ENCODE results near the gene NHLH2. TPM values are rescaled to one million over a fixed set of nuclear protein-coding genes. Genes with fewer than 3 reads are reported as not detected.

The NHLH2 gene
- total RNA-seq = 1.3 and 2.5 TPM in 2 replicates
- polyA plus RNA-seq (2012) = 0.37 TPM

DNA sequence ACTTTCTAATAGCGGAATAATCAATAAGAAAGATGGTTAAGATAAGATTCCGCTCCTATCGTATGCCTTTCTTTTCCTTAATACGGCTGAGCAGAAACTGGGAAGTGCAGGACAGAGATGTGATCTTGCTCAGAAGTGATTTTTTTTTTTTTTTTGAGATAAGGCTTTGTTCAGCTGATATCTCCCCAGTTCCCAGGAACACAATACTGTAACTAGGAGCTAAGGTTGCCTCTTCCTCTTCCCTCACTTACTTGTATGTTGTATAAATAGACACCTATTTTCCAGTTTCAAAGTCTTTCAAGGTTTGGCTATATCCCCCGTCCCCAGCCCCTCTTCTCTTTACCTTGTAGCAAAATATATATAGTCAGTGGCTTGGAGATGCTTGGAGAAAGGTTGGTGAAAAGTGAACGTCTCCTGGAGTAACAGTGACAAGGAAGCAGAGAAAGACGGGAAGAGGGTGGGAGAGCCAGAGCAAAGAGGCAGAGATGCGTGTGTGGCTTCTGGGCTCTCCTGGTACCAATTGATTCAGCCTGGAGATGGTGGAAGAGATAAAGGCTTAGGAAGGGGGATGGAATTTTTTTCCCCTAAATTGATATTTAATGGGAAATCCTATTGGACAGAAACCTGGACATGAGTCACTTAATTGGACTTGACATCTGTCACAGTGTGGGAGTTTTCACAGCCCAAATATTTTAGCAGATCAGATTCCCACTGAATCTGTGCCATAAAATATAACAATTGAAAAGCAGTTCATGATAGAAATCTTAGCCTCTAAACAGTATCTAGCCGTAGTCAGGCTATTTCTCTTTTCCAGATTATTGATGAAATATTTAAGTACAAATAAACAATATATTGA, at the start of gene NHLH2:
Gene NHLH2 (minus strand): TSS at position 522 of the 856 bp plus-strand sequence. CDS start 2,754 bp downstream, outside the sequence.
- DNase-seq (ENCODE audit: low read depth) = peak; percentile 48

DNA sequence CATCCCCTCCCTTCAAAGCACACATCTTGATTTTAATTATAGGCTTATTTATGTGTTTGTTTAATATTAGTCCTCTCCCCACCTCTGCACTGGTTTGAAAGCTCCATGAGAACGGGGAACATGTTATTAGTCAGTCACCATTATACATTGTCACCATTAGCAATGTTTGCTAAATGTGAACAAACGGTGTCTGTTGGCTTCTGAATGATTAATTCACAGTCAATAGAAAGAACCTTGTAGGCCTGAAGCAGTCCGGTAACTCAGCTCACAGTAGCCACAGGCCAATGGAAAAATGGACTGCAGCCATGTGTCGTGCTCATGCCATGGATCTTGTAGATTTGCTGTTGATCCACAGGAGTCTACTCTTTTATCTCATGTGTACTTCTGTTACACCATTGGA, 49.7 kb upstream of the NHLH2 start:
- DNase-seq (ENCODE audit: low read depth) = no peak

DNA sequence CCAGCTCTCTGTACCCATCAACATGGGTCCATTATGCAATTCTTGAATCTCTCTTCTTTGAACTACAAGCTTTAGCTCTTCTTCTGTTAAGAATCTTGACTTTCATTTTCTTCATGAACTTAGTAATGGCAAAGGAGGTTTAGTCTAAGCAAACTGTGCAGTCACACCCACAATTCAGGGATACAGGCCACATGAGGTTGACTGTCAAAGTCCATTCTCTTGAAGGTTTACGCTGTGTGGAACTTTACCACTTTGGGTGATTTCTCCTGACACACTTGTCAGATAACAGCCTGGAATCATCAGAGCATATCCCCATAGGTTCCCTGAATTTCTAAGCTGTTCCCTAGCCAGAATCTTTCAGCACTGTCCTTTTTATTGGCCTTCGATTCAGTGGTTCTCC, 48.0 kb upstream of the NHLH2 start:
- DNase-seq (ENCODE audit: low read depth) = no peak

DNA sequence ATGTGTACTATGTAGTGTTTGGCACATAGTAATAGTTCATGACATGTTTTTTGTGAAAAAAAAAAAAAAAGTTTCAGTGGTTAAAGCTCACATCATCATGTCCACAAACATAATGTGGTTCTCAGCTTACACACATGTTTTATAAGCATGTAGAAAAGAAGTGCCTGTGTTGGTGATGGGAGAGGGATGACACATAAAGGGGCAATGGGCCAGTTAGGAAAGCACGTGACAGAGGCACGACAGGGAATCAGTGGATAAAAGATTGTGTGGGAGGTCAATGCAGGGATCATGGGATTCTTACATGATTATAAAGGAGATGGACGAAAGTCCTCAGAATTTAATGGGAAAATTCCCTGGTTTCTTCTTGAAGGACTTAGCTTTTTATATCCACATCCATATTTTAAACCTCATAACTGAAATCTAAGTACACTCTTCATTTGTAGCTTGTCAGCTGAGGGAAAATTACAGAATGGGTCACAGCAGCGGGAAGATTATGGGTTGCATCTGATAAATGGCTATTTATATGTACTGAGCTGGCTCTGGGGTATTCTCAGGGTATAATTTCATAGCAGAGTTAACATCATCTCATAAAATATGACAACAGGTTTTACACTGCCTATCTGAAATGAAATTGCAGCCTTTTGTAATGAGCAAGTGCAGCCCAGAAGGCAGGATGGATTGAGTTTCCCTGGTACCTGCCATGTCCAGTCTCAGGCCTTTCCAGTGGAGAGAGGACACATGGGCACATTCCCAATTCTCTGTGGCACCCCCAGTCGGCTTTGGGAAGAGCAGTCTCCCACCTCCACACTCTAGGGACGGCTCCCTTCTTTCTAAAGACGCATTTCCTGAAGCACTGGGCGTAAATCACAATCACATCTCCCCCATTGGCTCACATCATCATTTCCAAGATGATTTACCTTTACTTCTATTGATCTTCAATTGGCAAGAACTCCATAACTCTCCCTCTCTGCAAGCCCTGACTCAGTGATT, 42.3 kb upstream of the NHLH2 start:
- DNase-seq (ENCODE audit: low read depth) = peak; percentile 31

DNA sequence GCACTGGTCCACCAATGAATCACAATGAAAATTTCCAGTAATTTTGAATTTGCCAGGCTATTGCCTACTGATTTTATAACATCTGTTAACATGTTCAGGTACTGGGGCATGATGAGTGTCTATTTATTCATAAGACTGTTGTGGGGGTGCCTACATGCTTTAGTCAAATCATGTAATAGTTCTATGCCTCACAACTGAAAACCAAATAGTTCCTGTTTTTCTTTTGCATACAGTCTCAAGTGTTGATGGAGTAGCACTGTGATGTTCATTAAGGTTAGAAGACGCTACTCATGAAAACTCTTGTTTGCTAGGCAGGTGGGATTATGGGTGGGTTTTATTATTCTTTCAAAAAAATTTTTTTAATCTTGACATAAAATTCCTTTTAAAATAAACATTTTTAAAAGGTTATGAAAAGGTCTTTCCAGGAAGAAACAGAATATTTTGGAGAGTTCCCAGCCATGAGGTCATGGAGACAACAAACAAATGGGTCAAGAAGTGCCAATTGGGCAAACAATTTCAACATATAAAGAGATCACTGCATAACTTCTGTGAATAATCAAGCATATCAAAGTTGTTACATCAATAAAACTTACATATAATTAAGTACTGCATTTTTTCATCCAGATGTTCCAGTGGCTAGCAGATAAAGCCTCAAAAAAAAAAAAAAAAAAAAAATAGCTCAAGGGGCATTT, 40.2 kb upstream of the NHLH2 start:
- DNase-seq (ENCODE audit: low read depth) = no peak

DNA sequence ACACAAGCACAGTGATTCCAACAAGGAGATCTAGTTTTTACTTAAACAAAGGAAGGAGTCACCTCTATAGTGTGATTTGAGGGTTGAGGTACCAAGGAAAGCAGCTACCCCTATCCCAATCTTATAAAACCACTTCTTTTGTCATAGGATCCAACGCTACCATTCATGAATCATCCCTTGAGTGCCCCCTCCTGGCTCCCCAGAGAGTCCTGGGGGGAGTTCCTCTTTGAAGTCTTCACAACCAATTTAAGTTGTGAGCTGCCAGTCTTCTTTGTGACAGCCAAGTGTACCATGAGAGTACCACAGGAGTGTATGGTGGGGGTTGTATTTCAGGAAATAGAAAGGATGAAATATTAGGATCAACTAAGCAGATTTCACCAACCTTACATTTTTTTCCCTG, 39.1 kb upstream of the NHLH2 start:
- peak; percentile 37 for DNase-seq (ENCODE audit: low read depth)

DNA sequence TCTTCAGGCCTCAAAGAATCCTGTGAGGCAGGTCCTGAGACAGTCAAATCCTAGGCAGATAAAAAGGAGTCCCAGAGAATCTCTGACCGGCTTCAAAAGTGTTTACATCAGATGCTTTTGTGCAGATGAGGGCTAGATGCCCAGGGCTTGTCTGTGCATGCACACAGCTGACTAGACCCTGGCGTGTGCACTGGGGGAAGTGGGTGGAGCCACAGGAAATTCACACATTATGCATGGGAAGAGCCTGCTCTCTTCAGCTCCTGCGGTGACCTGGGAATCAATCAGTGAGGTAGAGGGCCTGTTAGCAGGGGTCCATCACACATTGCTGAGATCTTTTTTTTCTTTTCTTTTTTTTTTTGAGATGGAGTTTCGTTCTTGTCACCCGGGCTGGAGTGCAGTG, 36.6 kb upstream of the NHLH2 start:
- DNase-seq (ENCODE audit: low read depth) = no peak

DNA sequence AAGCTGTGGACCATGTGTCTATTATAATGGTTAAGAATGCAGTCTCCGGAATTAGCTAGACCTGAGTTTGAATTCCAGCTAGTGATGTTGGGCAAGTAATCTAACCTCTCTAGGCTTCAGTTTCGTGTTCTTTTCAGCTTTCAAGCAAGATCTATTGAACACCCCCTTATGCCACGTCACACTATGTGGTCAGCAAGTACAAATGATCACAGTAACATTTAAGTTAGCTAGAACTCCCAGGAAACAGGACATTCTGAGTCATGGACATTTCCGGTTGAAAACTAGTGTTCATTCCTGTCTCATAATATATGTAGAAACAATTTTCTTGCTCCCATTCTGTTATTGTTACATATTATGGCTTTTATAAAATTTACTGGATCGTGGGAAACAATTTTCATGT, 34.0 kb upstream of the NHLH2 start:
- DNase-seq (ENCODE audit: low read depth) = no peak

DNA sequence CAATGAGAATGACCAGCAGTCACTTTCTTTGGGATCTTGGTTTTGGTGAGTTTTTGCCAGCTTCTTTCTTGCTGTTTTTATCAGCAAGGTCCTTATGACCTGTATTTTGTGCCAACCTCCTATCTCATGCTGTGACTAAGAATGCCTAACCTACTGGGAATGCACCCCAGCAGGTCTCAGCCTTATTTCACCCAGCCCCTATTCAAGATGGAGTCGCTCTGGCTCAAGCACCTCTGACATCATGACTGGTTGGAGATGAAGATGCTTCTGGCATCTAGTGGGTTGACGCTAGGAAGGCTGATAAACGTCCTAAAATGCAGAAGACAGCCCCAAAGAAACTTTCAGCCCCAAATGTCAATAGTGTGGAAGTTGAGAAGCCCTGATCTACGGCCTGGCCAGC, 33.6 kb upstream of the NHLH2 start:
- DNase-seq (ENCODE audit: low read depth) = no peak

DNA sequence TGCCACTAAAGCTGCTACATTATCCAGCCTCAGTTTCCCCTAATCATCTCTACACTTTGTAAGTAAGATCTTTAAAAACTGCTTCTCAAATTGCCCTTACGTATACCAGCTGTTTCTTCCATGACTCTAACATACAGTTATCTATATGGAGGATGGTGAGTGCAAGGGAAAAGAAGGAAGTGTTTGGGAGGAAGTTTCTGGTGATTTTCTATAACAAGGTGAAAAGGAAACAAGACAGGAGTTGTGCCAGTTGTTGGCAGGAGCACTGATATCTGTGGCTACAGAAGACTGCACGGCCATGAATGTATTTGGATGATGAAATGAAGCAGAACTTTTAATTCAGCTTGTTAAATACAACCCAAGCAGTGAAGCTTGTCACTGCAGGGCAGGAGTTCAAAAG, 32.3 kb upstream of the NHLH2 start:
- no peak for DNase-seq (ENCODE audit: low read depth)

DNA sequence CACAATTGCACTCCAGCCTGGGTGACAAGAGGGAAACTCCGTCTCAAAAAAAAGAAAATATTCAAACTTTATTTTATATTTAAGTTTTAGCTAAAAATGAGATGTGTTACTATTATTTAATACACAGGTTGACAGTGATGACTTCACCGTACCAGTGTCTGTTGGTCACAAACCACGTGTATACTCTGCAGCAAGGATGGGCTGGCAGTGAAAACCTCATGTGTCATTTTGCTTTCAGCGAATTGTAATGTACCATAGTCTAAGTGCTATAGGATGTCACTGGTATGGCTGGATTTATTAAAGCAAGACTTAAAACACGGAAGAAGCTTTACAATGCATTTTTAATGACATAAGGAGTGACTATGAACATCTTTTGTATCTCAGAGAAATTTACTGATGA, 28.1 kb upstream of the NHLH2 start:
- DNase-seq (ENCODE audit: low read depth) = no peak

DNA sequence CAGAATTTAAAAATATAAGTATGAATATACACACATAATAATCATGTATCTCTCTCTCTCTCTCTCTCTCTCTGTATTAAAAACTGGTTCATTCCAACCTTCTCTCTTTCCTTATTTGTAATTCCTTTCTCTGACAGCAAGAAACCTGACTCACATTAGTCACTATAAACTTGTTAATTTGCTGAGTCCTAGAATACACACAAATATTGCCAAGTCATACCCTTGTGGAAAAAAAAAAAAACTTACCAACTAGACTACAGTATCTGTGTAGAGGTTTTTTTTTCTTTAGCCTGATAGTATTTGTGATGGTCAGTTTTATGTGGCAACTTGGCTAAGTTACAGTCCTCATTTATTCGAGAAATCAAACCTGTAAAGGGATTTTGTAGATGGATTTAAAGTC, 26.3 kb upstream of the NHLH2 start:
- DNase-seq (ENCODE audit: low read depth) = peak; percentile 56

DNA sequence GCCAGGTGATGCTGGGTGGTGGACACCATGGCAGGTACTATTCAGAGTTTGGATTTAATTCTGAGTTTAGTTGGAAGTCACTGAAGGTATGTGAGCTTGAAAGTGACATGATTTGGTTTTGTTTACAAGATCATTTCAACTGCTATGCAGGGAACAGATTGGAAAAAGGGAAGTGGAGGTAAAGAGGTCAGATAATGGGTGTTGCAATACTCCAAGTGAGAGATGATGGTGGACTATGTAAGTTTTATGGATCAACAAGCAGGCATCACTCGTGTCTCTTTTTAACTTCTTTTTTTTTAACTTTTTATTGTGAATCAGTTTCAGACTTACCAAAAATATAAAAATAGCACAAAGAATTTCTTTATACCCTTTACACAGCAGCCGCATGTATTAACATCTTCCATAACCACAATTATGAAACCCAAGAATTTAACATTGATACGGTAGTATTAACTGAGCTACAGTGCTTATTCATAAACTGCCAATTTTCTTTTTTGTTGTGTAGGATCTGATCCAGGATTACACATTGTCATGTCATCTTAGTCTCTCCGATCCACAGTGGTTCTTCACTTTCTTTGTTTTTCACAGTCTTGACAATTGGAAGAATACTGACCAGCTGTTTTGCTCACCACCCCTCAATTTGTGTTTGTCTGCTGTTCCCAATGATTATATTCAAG, 24.9 kb upstream of the NHLH2 start:
- DNase-seq (ENCODE audit: low read depth) = peak; percentile 61

DNA sequence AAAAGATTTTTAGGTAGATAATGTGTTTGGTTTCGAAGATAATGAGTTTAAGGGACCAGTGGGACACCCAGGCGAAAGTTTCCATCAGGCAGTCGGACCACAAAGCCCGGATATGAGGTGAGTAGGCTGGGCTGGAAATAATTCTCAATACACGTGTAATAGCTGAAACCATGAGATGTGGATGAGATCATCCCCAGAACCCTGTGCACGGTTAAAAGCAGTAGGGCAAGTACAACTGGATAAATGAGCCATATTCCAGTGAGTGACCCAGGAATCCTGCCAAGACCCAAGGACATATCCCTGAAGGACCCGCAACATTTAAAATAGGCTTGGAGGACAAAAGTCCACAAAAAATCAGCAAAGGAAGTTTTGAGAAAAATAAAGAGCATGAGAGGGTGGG, 21.5 kb upstream of the NHLH2 start:
- DNase-seq (ENCODE audit: low read depth) = peak; percentile 18

DNA sequence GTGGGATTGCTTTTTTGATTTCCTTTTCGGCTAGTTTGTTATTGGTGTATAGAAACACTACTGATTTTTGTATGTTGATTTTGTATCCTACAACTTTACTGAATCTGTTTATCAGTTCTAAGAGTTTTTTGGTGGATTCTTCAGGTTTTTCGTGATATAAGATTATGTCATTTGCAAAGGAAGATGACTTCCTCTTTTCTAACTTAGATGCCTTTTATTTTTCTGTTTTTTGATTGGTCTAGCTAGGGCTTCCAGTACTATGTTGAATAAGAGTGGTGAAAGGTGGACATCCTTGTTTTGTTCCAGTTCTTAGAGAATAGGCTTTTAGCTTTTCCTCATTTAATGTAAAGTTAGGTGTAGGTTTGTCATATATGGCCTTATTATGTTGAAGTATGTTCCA, 13.1 kb upstream of the NHLH2 start:
- no peak for DNase-seq (ENCODE audit: low read depth)

DNA sequence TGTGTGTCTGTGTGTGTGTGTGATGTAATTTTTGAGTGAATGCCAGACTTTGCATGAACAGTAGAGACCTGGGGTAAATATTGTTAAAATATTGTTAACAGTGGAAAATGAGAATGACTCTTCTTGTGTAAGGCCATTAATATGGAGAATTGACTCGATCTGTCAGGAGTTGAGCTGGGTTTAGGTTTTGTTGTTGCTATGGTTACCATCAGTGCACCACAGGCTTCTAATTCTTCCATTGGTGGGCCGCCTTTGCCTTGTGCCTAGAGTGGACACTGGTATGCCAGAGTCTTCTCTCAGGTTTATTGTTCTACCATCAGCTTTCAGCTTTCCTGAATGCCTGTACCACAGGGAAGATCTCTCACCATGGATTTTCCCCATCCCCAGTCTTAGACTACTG, 10.0 kb upstream of the NHLH2 start:
- no peak for DNase-seq (ENCODE audit: low read depth)

DNA sequence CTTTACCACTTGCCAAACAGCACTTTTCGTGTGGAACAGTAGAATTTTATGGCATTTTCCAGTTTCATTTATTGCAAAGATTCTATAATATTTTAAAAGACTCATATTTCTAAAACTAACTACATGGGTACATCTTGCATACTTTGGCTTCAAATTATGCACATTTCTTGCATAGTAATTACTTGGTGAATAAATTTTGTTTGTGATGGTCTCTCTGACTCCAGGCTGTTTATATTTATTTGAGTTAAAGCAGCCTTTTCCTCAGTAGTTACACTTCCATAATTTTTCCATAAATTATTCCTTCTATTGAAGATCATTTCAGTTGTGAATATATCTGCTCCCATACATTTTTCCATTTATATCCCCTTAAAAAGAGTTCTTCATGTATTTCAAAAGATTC, 6.9 kb upstream of the NHLH2 start:
- DNase-seq (ENCODE audit: low read depth) = no peak

DNA sequence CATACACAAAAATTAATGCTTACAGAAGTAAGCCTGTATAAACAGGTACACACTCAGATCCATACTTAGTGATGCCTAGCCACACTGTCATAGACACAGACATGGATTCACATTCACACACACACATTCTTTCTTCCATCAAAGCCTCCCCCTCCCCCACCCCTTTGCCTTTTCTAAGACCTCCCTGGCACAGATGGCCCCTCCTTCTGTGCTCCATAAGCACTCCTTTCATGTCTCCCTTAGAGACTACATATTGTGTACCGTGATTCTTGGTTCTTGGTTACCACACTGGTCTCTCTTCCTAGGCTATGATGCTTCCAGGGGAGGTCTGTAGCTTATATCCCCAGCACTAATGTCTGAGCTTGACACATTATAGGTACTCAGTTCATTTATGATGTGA, 2.0 kb upstream of the NHLH2 start:
- DNase-seq (ENCODE audit: low read depth) = no peak

DNA sequence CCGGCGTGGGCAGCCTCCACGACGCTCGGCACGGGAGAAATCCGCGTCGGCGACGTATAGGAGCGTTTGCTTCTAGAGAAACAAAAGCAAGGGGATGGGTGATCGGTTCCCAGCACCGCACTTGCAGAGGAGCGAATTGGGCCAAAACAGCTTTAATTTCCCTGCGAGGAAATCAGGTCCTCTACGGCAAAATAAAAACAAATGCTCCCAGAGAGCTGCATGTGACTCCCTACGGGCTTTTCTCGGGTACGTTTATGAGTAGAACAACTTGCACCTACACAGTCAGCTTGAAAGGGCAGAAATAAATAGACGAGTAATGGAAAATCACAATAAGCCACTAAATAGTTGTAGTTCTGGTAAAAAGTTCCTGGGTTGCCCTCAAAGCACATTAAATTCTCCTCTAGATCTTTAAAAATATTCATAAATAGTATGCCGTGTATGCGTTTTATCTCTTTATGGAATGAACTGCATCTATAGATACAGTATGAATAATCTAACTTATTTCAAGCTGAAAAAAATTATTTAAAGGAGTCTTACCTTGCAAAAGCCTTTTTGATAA, 1.2 kb downstream of the NHLH2 start:
- DNase-seq (ENCODE audit: low read depth) = no peak

DNA sequence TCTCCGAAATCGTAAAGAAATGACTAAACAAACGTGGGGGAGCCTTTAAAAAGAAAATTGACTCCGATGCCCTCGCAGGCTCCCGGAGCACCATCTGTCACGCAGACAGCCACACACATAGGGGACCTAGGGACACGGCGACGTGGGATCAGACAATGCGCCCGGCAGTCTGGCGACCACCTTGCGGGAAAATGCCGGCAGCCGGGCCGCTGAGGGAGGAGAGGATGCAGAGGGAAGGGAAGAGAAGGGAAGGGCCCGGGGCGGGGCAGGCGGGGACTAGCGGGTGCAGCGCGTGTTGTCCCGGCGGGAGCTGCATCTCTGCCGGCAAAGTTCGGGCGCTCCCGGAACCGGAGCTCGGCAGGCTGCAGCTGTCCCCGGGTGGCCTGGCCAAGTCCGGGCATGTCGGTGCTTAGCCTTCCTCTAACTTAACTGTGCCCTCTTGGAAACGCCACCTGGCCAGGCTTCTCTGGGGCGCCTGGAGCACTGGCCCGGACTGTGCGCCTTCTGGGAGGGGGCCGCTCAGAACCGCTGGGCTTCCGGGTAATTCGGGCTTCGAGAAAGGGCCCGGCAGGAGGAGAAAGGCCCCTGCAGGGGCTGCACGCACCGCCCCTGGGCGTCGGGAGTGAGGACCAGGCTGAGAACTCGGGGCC, 1.8 kb downstream of the NHLH2 start:
- peak; percentile 74 for DNase-seq (ENCODE audit: low read depth)
